ENCODE results near the gene SEC14L5.
"Not testable (repeated sequence)": the region's sequence is repeated elsewhere in the genome, so short reads cannot be mapped to it uniquely, and the experiment has no call there.

Gene SEC14L5

GRCh38 chr16:4966736-4967453, 8.8 kb downstream of the SEC14L5 start:
- TF ChIP-seq CTCF (IDR thresholded peaks at IDR 0.05; ENCODE audit: insufficient read depth, low read depth, low read length, missing control alignments), result no peak
- DNase-seq (ENCODE audit: low read depth), result no peak
- H3K4me3 ChIP-seq (ENCODE audit: low read depth, low read length), result no peak overlapping the region

- H3K4me3 ChIP-seq (ENCODE audit: low read depth, low read length); DNase-seq (ENCODE audit: low read depth): not testable (repeated sequence)
Observed at GRCh38 chr16:4968278-4968677, 10.1 kb downstream of the SEC14L5 start.

- no peak overlapping the region for H3K4me3 ChIP-seq (ENCODE audit: low read depth, low read length)
- TF ChIP-seq CTCF (IDR thresholded peaks at IDR 0.05; ENCODE audit: insufficient read depth, low read depth, low read length, missing control alignments), result no peak
- no peak for DNase-seq (ENCODE audit: low read depth)
Observed at GRCh38 chr16:4968879-4969483, 10.9 kb downstream of the SEC14L5 start.

GRCh38 chr16:4970010-4970409, 11.9 kb downstream of the SEC14L5 start:
- H3K4me3 ChIP-seq (ENCODE audit: low read depth, low read length), result no peak overlapping the region
- no peak for TF ChIP-seq CTCF (IDR thresholded peaks at IDR 0.05; ENCODE audit: insufficient read depth, low read depth, low read length, missing control alignments)
- no peak for DNase-seq (ENCODE audit: low read depth)

GRCh38 chr16:4972938-4973587, 14.9 kb downstream of the SEC14L5 start:
- TF ChIP-seq CTCF (IDR thresholded peaks at IDR 0.05; ENCODE audit: insufficient read depth, low read depth, low read length, missing control alignments), result no peak
- DNase-seq (ENCODE audit: low read depth), result peak; percentile 57
- no peak overlapping the region for H3K4me3 ChIP-seq (ENCODE audit: low read depth, low read length)

- peak; percentile 76 for DNase-seq (ENCODE audit: low read depth)
- H3K4me3 ChIP-seq (ENCODE audit: low read depth, low read length), result no peak overlapping the region
- TF ChIP-seq CTCF (IDR thresholded peaks at IDR 0.05; ENCODE audit: insufficient read depth, low read depth, low read length, missing control alignments), result no peak
Observed at GRCh38 chr16:4976079-4976478, 17.9 kb downstream of the SEC14L5 start.

GRCh38 chr16:4976611-4977145, 18.5 kb downstream of the SEC14L5 start:
- DNase-seq (ENCODE audit: low read depth), result no peak
- no peak overlapping the region for H3K4me3 ChIP-seq (ENCODE audit: low read depth, low read length)
- no peak for TF ChIP-seq CTCF (IDR thresholded peaks at IDR 0.05; ENCODE audit: insufficient read depth, low read depth, low read length, missing control alignments)

All from GM12865 (cell line).